ENCODE results near the gene LGR4. TPM values are rescaled to one million over a fixed set of nuclear protein-coding genes. Genes with fewer than 3 reads are reported as not detected.

The LGR4 gene
- total and polyA plus RNA-seq, 10 of the 15 experiments (the other 5 are each of a cell fraction or from before 2014, with no cell fraction given) = under 0.01 to 0.64 (median 0.04) TPM; not detected in 5

DNA sequence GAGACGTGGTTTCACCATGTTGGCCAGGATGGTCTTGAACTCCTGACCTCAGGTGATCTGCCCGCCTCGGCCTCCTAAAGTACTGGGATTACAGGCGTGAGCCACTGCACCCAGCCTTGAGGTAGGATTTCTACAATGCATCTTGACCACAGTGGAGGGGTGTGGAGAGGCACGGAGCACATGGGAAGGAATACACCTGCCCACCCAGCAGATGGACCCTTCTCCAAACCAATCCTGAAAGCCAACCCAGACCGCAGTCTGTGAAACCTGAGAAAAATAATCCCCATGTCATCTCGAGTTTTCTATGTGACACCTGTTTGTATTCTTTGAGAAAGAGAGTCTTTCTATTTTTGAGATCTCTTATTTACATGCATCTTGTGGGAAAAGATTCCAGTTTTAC, 32.5 kb downstream of the LGR4 start:
- ChIA-PET SMC1A (ENCODE audit: uncharacterized antibody, unreplicated experiment) (no interaction called here), CTCF (no interaction called here), POLR2A (no interaction called here), RAD21 (ENCODE audit: unreplicated experiment) (no interaction called here)
- Histone ChIP-seq H2AFZ (ENCODE audit: control insufficient read depth, low read depth, low read length) (no peak overlapping the region), H3K27ac (ENCODE audit: control insufficient read depth, insufficient read depth) (no peak overlapping the region), H4K20me1 (ENCODE audit: control insufficient read depth, insufficient read depth) (no peaks in the 10 kb centered on the region), H3K4me2 (ENCODE audit: control insufficient read depth, insufficient read depth) (no peak overlapping the region), H3K27me3 (replicated peaks in 1 of 2; ENCODE audit: control insufficient read depth in 2 of 2, insufficient read depth in 2 of 2, low read length in 1 of 2) (no peaks in the 10 kb centered on the region), H3K9me3 (replicated peaks; ENCODE audit: control insufficient read depth, insufficient read depth, low read length) (no peaks in the 10 kb centered on the region), H3K4me3 (no peak overlapping the region), H3K4me1 (ENCODE audit: control insufficient read depth, insufficient read depth, low read length) (no peaks in the 10 kb centered on the region), H3K79me2 (ENCODE audit: control insufficient read depth, insufficient read depth, low read length) (no peaks in the 10 kb centered on the region), H3K36me3 (ENCODE audit: control insufficient read depth in 2 of 2, insufficient read depth in 2 of 2, low read length in 1 of 2) (no peaks in the 10 kb centered on the region), H3K9ac (ENCODE audit: control insufficient read depth, insufficient read depth, low read length) (no peak overlapping the region)
- no TSS peak for BruUV-seq (replicated peaks)
- FAIRE-seq (no peak), DNase-seq (ENCODE audit: low read depth, low spot score) (no peak), ATAC-seq (no peak)
- WGBS (ENCODE audit: insufficient coverage, insufficient replicate concordance, low lambda C conversion rate, missing lambda C conversion rate) = 50% methylated on average over 7 of the region's 7 CpGs
- intact Hi-C loops (cut with micrococcal nuclease; ENCODE audit: unreplicated experiment) = no loop called here
- in situ Hi-C loops (cut with MboI) = no loop called here
- TF ChIP-seq SIX5 (IDR thresholded peaks at IDR 0.05; ENCODE audit: low read depth, low read length, severe bottlenecking) (no peak), RAD21 (IDR thresholded peaks at IDR 0.05; ENCODE audit: insufficient read depth, low read depth, low read length) (no peak), POU2F2 (IDR thresholded peaks at IDR 0.05; ENCODE audit: borderline replicate concordance, low read depth, low read length) (no peak), KDM1A (IDR thresholded peaks at IDR 0.05; ENCODE audit: borderline replicate concordance) (no peak), RB1 (IDR thresholded peaks at IDR 0.05; ENCODE audit: borderline replicate concordance) (no peak), CHD1 (IDR thresholded peaks at IDR 0.05; ENCODE audit: low read depth, low read length) (no peak), RBBP5 (conservative IDR thresholded peaks at IDR 0.05) (no peak), HDAC2 (IDR thresholded peaks at IDR 0.05) (no peak), YY1 (IDR thresholded peaks at IDR 0.05; ENCODE audit: low read depth, low read length) (no peak), NFYB (IDR thresholded peaks at IDR 0.05; ENCODE audit: insufficient read depth, low read depth, low read length) (no peak), SMC3 (IDR thresholded peaks at IDR 0.05; ENCODE audit: borderline replicate concordance, low read length) (no peak), TCF3 (IDR thresholded peaks at IDR 0.05; ENCODE audit: borderline replicate concordance, insufficient read depth, low read depth, low read length) (no peak), MLLT1 (IDR thresholded peaks at IDR 0.05) (no peak), CBX5 (IDR thresholded peaks at IDR 0.05; ENCODE audit: low read depth) (no peak), IKZF2 (IDR thresholded peaks at IDR 0.05) (no peak)
- TF ChIP-seq, protein P1, sequence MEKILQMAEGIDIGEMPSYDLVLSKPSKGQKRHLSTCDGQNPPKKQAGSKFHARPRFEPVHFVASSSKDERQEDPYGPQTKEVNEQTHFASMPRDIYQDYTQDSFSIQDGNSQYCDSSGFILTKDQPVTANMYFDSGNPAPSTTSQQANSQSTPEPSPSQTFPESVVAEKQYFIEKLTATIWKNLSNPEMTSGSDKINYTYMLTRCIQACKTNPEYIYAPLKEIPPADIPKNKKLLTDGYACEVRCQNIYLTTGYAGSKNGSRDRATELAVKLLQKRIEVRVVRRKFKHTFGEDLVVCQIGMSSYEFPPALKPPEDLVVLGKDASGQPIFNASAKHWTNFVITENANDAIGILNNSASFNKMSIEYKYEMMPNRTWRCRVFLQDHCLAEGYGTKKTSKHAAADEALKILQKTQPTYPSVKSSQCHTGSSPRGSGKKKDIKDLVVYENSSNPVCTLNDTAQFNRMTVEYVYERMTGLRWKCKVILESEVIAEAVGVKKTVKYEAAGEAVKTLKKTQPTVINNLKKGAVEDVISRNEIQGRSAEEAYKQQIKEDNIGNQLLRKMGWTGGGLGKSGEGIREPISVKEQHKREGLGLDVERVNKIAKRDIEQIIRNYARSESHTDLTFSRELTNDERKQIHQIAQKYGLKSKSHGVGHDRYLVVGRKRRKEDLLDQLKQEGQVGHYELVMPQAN (conservative IDR thresholded peaks at IDR 0.05) = no peak
- TF ChIP-seq, protein P2, sequence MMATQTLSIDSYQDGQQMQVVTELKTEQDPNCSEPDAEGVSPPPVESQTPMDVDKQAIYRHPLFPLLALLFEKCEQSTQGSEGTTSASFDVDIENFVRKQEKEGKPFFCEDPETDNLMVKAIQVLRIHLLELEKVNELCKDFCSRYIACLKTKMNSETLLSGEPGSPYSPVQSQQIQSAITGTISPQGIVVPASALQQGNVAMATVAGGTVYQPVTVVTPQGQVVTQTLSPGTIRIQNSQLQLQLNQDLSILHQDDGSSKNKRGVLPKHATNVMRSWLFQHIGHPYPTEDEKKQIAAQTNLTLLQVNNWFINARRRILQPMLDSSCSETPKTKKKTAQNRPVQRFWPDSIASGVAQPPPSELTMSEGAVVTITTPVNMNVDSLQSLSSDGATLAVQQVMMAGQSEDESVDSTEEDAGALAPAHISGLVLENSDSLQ (IDR thresholded peaks at IDR 0.05) = no peak
- TF ChIP-seq, protein P3, sequence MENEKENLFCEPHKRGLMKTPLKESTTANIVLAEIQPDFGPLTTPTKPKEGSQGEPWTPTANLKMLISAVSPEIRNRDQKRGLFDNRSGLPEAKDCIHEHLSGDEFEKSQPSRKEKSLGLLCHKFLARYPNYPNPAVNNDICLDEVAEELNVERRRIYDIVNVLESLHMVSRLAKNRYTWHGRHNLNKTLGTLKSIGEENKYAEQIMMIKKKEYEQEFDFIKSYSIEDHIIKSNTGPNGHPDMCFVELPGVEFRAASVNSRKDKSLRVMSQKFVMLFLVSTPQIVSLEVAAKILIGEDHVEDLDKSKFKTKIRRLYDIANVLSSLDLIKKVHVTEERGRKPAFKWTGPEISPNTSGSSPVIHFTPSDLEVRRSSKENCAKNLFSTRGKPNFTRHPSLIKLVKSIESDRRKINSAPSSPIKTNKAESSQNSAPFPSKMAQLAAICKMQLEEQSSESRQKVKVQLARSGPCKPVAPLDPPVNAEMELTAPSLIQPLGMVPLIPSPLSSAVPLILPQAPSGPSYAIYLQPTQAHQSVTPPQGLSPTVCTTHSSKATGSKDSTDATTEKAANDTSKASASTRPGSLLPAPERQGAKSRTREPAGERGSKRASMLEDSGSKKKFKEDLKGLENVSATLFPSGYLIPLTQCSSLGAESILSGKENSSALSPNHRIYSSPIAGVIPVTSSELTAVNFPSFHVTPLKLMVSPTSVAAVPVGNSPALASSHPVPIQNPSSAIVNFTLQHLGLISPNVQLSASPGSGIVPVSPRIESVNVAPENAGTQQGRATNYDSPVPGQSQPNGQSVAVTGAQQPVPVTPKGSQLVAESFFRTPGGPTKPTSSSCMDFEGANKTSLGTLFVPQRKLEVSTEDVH (IDR thresholded peaks at IDR 0.05; ENCODE audit: low read depth, partially characterized antibody) = no peak

Data from GM12878 (cell line).